Measurements from ENCODE around the gene PRIM2.
A peak's percentile ranks its signal among the peaks of the same experiment; 100 is the strongest.
"Not testable (repeated sequence)": the region's sequence is repeated elsewhere in the genome, so short reads cannot be mapped to it uniquely, and the experiment has no call there.

PRIM2 gene

DNA sequence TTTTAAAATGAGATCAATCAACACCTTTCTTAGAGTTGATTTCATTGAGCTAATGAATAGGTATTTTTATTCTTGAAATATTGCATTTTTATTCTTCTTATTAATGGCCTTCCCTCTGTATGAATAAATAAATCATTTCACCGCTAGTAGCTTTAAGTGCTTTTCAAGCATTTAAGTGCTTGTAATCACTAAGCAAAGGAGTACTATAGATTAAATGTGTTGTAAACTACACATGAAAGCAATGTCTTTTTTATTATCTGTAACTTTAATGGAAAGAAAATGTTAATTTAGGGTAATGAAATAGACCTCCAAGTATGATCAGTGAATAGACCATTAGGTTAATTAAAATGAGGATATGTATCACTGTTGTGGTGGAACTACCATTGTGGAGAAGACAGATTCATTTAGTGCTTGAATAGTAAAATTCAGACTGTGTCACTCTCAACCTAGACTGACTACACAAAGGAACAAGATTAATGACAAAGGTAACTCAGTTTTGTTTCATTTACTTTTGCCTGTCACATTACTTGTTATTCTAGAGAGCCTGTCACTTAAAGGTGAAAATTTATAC lies 132.2 kb downstream of the PRIM2 start:
- not testable (repeated sequence) for DNase-seq (ENCODE audit: low spot score)

DNA sequence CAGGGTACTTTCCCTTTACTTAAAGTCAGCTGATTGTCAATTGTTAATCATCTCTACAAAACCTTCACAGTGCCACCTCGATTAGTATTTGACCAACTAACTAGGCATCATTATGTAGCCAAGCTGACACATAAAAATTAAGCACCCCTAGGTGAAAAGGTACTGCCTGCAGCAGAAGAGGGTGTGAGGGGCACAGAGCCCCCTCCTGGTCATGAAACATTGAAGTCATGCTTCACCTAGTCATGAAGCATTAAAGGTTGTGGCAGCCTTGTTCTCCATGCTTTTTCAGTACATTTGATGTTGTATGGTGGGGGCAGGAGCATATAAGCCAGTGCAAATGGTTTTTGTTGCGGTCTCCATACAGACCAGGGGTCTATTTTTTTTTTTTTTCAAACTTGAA lies 142.4 kb downstream of the PRIM2 start:
- not testable (repeated sequence) for DNase-seq (ENCODE audit: low spot score)

DNA sequence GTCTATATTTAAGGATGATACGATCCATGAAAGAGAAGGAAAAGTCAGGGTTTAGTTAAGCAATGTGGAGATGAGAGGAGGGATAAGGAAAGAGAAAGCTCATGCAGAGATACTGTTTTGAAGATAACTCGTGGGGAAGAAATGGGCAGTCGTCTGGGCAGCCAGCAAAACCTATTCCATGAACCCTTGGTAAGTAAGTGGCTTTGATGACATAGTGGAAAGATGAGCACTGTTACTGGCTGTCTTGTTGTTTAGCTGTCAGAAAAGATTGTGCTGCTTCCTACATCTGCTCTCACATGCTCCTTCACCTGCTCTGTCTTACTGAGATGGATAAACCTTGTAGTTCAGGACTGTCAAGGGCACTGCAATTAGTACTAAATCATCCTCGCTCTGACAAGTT lies 143.6 kb downstream of the PRIM2 start:
- not testable (repeated sequence) for DNase-seq (ENCODE audit: low spot score)

DNA sequence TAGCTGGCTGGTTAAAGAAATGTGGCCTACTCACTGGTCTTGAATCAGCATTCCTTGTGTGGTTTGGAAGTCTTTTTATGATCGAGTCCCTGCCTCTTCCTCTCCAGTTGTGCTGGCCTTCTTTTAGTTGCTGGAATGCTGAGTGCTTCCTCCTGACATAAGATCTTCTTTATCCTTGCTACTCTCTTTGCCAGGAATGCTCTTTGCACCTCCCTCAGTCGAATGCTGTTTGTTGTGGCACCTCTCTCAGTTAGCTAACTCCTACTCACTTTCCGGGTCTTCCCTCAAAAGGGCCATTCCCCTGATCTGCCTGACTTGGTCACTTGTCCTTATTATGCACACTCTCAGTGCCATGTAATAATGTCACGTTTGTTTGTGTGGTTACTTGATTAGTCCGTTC lies 146.4 kb downstream of the PRIM2 start:
- DNase-seq (ENCODE audit: low spot score) = peak; percentile 3

DNA sequence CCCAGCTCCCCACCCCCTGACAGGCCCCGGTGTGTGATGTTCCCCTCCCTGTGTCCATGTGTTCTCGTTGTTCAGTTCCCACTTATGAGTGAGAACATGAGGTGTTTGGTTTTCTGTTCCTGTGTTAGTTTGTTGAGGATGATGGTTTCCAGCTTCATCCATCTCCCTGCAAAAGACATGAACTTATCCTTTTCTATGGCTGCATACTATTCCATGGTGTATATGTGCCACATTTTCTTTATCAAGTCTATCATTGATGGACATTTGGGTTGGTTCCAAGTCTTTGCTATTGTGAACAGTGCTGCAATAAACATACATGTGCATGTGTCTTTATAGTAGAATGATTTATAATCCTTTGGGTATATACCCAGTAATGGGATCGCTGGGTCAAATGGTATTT lies 148.5 kb downstream of the PRIM2 start:
- DNase-seq (ENCODE audit: low spot score) = not testable (repeated sequence)

DNA sequence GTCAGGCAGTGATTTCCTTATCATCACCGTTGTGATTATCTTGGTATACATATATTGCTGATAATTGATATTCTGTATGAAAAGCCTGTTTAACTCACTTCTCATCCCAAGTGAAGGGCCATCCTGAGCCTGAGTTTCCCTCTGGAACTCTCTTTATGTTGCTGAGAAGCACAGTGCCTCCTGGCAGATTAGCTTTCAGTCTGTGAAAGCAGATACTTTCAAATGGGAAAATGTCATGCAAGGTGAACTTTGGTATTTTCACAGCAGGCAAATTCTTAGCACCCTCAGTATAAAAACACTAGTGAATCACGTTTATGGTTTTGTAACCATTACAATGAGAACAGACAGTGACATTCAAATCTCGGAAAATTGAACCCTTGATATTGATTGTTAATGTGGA lies 151.6 kb downstream of the PRIM2 start:
- no peak for DNase-seq (ENCODE audit: low spot score)

DNA sequence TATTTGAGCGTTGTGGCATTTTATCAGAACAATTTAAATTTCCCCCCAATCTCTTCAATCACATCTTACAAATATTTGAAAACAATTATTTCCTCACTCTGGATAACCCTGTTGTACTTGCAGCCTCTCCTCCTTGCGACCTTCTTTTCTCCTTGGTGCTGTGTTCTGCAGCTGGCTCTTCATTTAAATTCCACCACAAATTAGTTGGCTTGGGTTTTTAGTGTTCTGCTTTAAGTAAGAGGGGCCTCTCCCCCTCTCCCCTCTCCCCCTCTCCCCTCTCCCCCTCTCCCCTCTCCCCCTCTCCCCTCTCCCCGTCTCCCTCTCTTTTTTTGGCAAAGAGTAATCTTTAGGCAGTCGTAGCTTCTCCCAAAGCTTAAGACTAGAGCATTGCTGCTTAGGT lies 152.7 kb downstream of the PRIM2 start:
- not testable (repeated sequence) for DNase-seq (ENCODE audit: low spot score)

DNA sequence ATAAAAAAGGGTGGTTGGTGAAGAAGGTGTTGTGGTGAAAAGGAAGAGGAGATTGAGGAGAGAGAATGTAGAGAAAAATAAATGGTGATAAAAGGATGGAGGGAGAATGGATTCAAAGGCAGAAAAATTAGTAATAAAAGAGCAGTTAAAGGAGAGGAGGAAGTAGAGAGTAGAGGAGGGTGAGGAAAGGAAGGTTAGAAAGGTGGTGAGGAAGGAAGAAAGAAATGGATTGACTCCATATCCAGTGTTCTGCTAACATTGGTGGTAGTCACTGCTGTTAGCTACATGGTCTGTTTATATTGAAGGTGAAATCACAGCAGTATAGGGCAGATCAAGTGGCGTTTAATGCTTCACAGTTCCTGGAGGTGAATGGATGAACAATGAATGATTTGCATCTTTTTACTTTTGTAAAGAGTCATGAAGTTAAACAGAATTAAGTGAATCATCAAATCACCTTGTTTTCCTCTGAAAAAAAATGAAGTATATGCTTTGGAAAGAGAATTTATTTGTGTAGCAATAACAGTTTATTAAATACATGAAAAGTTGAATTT lies 154.0 kb downstream of the PRIM2 start:
- not testable (repeated sequence) for DNase-seq (ENCODE audit: low spot score)

DNA sequence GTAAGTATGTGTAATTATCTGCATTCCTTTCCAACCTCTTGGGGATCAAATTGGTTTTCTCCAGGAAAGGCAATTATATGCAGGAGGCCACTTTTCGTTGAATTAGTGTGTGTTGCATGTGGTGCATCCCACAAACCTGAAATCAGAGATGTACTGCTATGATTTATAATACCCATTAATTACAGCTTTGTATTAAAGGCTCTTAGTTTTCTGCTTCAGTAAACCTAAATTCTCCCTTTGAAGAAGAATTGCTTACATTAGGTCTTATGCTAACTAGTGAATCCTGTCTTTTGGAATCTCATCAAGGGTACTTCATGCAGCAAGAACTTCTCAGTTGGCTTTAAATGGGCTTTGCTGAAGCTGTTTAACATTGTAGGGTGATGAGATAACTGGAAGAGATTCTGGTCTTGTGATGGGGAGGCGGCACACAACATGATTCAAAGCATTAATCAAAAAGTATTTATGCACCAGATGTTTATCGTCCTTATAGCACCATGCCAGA lies 155.5 kb downstream of the PRIM2 start:
- peak; percentile 43 for DNase-seq (ENCODE audit: low spot score)

DNA sequence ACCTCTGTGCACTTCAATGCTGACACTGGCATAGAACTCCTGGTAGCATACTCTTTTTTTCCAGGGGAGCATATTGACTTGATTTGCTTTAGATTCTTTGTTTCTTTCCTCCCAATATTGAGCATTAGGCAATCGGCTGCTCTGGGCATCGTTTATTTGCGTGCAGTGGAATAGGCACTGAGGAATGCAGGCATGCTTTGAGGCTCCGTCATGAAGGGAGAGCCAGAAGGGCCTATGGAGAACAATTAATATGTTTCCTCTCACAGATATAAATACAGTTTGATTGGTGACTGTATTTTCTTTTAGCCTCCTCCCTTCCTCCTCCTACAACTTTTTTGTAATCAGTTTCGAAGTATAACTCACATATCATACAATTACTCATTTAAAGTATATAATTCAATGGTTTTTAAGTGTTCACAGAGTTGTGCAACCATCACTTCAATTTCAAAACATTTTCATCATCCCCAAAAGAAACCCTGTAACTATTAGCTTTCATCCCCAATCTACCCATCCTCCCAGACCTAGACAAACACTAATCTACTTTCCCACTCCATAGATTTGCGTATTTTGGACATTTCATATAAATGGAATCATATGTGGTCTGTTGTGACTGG lies 157.5 kb downstream of the PRIM2 start:
- DNase-seq (ENCODE audit: low spot score) = peak; percentile 24

DNA sequence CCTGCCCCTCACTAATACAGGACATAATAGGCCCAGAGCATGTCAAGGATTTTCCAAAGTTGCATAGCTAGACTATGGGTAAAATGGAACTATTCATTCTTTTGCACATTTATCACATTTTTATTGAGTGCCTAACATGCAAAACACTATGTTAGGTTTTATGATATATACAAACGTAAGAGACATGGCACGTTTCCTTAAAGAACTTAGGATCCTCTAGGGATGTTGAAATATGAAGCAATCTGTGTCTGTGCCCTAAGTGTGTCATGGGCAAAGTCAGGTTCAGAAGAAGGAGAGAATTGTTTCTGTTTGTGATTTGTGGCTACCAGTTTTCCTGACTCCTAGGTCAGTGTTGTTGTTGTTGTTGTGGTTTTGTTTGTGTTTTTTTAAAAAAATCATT lies 158.2 kb downstream of the PRIM2 start:
- DNase-seq (ENCODE audit: low spot score) = not testable (repeated sequence)

DNA sequence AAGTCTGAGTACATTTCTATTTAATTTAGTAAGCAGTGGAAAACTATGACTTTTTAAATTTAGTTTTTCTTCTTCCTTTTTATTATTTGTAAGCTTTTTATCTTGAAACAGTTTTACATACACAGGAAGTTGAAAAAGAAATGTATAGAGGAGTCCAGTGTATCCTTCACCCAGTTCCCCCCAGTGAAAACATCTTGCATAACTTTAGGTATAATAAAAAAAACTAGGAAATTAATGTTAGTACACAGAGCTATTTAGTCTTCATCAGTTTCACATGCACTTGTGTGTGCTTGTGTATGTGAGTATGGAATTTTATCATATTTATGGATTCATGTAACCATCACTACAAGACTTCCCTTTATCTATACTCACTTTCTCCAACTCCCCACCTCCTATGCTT lies 162.8 kb downstream of the PRIM2 start:
- not testable (repeated sequence) for DNase-seq (ENCODE audit: low spot score)

DNA sequence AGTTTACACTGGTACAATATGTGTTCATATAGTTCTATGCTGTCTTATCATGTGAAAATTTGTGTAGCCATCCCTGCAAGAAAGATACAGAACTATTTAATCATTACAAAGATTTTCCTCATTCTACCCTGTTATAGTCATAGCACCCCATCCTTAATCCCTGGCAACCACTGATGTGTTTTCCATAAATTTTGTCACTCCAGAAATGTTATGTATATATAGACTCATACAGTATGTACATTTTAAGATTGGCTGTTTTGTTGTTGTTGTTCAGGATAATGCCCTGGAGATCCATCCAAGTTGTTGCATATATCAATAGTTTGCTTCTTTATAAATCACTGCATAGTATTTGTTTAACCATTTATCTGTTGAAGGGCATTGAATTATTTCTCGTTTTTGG lies 163.7 kb downstream of the PRIM2 start:
- not testable (repeated sequence) for DNase-seq (ENCODE audit: low spot score)

DNA sequence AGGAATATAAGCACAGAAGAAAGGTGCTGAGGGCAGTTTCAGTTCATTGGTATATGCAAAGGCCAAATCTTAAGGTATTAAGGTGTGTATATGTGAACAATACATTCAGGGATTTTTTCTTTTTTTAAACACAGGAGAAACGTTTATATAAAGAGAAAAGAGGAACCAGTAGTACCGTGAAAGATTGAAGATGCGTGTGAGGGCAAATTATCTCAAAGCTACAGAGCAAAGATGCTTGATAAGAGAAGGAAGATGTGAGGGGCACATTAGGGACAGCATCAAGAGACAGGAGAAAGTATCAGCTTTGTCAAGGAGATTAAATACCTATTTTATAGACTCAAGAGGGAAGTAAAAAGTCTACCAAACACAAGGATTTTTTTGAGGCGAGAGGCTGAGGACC lies 165.0 kb downstream of the PRIM2 start:
- DNase-seq (ENCODE audit: low spot score) = not testable (repeated sequence)

DNA sequence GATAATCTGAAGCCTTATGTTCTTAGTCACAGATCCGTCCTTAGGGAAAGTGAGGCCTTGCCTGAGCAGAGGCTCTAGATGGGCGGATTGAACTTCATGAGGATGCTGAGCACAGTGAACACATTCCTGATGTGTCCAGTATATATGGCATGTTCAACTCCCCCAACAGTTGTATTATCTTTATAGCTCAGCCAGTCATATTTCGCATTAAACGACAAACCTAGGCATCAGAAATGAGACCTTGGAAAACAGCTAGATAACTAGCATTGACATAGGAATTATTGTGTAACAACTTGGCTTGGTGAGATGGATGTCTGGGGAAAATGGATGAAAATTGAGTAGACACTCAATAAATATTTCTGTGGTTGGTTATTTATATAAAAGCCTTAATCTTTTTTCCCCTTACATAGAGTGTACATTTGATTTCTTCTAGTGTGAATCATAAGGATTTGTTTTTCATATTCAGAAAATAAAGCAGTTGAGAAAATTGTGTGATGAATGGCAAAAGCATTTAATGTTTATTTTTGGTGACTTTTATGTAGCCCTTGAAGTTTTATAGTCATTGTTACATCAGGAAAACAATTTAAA lies 169.2 kb downstream of the PRIM2 start:
- DNase-seq (ENCODE audit: low spot score) = not testable (repeated sequence)

DNA sequence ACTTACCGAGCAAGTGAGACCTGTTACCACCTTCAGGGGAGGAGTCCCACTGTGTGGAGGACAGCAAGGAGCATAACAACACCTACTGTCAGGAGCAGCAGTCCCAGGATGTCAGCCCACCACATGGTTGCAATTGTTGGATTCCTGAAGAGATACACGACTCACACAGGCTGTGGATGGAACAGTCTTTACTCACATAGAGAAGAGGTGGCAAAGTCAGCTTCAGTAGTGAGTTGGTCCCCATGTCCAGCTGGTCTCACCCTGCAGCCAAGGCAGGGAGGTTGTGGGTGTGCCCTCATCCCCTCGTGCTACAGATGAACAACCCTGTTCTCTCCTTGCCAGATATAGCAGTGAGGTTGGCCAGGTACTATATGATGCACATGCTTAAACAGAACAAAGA lies 171.1 kb downstream of the PRIM2 start:
- DNase-seq (ENCODE audit: low spot score) = not testable (repeated sequence)

DNA sequence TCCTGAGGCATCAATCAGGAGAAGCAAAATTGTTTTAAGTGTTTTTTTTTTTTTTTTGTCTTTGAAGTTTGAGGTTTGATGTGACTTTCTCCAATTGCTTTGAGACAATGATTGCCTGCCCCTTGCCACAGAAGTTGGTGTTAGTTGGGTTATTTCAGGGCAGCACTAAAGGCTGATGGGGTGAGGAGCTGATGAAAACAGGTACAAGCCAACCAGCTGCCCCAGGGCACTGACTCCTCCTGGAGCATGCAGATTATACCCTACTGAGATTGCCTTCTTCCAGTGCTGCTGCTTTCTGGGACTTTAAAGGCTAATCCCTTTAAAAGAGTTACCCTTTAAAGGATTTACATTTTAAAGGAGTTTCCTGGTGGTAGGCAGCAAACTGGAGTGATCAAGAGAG lies 172.5 kb downstream of the PRIM2 start:
- DNase-seq (ENCODE audit: low spot score) = not testable (repeated sequence)

DNA sequence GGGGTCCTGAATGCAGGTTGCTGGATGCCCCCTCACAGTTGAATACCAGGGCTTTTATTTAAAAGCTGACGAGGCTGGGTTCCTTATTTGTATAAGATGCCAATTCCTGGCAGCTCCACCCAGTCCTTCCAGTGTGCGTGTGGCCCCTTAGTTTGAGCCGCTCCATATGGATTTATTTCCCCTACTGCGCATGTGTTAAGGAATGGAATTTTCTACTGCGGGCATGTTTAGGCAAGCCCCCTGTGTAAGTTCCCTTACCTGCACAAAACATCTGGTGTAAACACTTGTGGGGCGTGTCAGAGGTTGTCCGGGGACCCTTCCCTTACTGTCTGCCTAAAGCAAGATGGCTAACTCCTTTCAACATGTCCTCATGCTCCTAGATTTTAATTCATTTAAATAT lies 174.4 kb downstream of the PRIM2 start:
- not testable (repeated sequence) for DNase-seq (ENCODE audit: low spot score)

DNA sequence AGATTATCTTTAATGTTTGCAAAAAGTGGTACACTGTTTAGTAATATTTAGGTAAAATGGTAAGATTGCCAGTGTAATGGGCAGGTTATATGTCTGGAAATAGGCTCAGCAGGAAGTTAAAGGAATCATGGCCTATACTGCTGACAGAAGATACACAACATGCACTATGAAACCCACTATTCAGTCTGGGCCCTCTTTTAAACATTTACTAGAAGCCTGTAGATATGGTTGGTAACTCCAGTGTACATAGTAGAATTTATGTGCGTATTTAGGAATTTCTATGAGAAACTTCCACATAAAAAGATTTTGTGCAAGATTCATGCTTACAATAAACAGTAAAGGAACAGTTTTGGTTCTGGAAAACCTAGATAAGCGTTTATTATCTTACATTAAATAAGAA lies 178.8 kb downstream of the PRIM2 start:
- DNase-seq (ENCODE audit: low spot score) = not testable (repeated sequence)

DNA sequence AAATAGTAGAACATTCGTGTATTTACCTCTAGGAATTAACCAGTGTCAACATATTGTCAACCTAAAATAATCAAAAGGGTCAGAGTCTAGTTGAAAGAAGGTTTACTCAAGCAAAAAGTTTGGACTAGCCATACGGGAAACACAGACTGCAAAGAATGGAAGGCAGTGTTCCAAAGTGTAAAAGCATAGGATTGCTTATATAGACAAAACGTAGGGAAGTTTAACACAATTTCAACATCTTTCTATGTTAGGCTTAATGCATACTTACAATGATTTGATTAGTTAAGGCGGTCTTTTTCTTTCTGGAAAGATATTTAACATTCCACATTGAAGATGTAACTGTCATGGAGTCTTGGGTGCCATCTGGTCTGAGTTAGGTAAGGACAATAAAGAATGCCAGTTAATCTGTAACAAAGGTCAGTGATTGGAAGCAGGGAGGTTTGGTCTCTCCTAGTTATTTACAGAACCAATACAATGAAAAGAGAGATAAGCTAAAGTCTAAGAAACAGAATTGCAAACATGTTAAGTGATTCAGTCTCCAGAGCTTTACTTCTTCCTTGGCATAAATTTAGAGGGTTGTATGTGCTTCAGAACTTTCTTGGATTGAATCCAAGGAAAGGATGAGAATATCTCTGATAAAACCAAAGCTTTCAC lies 183.1 kb downstream of the PRIM2 start:
- peak; percentile 11 for DNase-seq (ENCODE audit: low spot score)

DNA sequence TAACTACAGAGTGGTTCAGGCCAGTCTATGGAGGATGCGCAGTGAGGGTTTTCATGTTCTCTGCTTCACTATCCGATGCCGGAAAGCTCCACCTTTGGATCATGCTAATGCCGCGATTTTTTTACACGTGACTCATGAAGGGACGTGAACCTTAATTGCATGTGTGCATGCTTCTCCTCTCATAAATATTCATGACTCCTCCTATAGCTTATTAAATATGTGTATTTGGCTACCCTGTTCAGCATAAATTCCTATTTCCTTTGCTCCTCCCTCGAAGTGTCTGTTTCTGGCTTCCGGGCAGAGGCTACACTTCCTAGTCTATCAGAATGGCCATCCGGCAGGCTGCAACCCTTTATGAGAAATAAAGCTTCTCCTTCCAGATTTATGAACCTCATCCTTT lies 185.0 kb downstream of the PRIM2 start:
- DNase-seq (ENCODE audit: low spot score) = not testable (repeated sequence)

DNA sequence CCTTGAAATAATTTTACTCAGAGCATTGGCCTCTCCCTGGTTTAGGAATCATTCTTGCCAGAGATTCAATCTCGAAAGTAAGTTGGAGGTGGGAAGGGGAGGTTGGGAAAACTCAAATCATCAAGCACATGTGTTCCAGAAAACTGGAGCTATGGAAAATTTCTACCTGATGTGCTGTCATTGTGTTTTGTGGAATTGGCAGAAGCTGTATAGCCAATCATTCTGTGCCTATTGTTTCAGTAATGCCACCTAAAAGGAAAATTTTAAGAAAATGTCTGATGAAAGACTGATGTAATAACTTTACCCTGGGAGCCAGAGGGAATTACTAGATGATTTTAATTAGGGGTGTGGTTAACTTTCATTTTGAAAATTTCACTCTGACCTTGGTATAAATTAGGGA lies 187.8 kb downstream of the PRIM2 start:
- DNase-seq (ENCODE audit: low spot score) = not testable (repeated sequence)

DNA sequence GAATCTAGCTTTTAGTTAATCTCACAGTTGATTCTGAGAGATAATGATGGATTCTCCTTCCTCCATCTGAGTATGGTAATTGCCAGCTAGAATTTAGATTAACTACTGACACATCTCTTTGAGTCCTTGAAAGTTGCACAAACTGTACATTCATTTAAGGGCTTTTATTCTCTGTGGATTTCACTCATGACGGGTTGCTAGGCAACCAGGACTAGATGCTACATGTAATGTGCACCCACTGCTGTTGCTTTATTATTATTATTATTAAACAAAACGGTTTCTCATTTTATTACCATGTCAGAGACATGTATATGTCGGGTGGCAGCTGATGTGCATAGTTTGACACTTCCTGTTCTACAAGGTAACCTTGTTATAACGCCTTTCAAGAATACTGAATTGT lies 193.0 kb downstream of the PRIM2 start:
- DNase-seq (ENCODE audit: low spot score) = not testable (repeated sequence)

Measured in GM03348 (cell line).